Neural cell (in vitro differentiated cells): ENCODE results near the gene RASSF9.

Source experiments
- CTCF ChIP-seq: fragments of 450-650 bp; IDR thresholded peaks from 2 replicates; pipeline ENCODE4 v1.5.1; 2014; ENCODE audit warnings: antibody characterized with exemption, mild to moderate bottlenecking, moderate library complexity; ENCODE audit not compliant: poor library complexity, severe bottlenecking
- POLR2AphosphoS5 ChIP-seq: IDR thresholded peaks from 2 replicates; pipeline ENCODE4 v1.6.1; 2012

GRCh38 chr12:85798122-85798521, 38.1 kb downstream of the RASSF9 start:
- TF ChIP-seq CTCF: no peak
- no peak for TF ChIP-seq POLR2AphosphoS5
